ENCODE data around the gene BRD8.

- TF ChIP-seq ATF2 (CRISPR knock-in tag; IDR thresholded peaks at IDR 0.05; ENCODE audit: borderline replicate concordance, low read depth) (no peak), CTCF (IDR thresholded peaks at IDR 0.05) (no peak), ZNF138 (CRISPR knock-in tag; conservative IDR thresholded peaks at IDR 0.05) (no peak), TCF7 (CRISPR knock-in tag; IDR thresholded peaks at IDR 0.05; ENCODE audit: low read depth) (no peak), ZMAT4 (CRISPR knock-in tag; IDR thresholded peaks at IDR 0.05) (no peak), AFF4 (CRISPR knock-in tag; IDR thresholded peaks at IDR 0.05; ENCODE audit: borderline replicate concordance) (no peak)
These were observed 9.3 kb downstream of the BRD8 start for GRCh38 chr5:138169124-138169523.
